Prostate gland (tissue), 2 donors: ENCODE results near the gene SLC6A6.

ENCODE experiments used
- CTCF ChIP-seq, 4 experiments: fragments of 200-600 bp in 2 of 4; fragments of 450-650 bp in 2 of 4; sonication (generic) in 2 of 4; IDR thresholded peaks; 1 replicate in 3 of 4; 2 replicates in 1 of 4; pipeline ENCODE4 v1.5.1; 2016 to 2019; ENCODE audit warnings: antibody characterized with exemption in 4 of 4, mild to moderate bottlenecking in 2 of 4, moderate library complexity in 2 of 4
- POLR2A ChIP-seq: fragments of 450-650 bp; IDR thresholded peaks from one replicate; pipeline ENCODE4 v1.6.1; 2016; ENCODE audit warnings: antibody characterized with exemption, mild to moderate bottlenecking
- POLR2AphosphoS5 ChIP-seq: sonication (generic); formaldehyde crosslinking; IDR thresholded peaks from one replicate; pipeline ENCODE4 v1.6.1; 2017; ENCODE audit warnings: antibody characterized with exemption

GRCh38 chr3:14402304-14402811 is at the start of gene SLC6A6:
- peak in 3 of 4 experiments; percentile 64 to 74 (median 71) for TF ChIP-seq CTCF (IDR thresholded peaks at IDR 0.05)
- peak; percentile 37 for TF ChIP-seq POLR2A
- peak; percentile 88 for TF ChIP-seq POLR2AphosphoS5
